Measurements from ENCODE around the gene OLFML2A. TPM values are rescaled to one million over a fixed set of nuclear protein-coding genes. Genes with fewer than 3 reads are reported as not detected.

OLFML2A gene
- total and polyA plus RNA-seq, 10 donors: 3.0 to 187 (median 117) TPM

GRCh38 chr9:124776618-124776953 is 347 bp upstream of the OLFML2A start:
- peak overlapping the region in 6 of 8 donors; percentile 60 to 88 (median 78) for H3K27ac ChIP-seq
- no peak for DNase-seq
- peak overlapping the region; percentile 38 to 74 (median 52) for H3K4me3 ChIP-seq
- peaks cover 15 to 86% (median 52%) of the 10 kb centered on the region in 6 donors for H3K4me1 ChIP-seq
- H3K27me3 ChIP-seq (replicated peaks in 1 of 7): peaks cover 0 to 44% (median 13%) of the 10 kb centered on the region in 7 donors
- H3K36me3 ChIP-seq: no peaks in the 10 kb centered on the region
- WGBS, 5 donors: 27 to 31% (median 29%) methylated on average over 11 to 12 of the region's 12 CpGs
- no peaks in the 10 kb centered on the region for H3K9me3 ChIP-seq
- TF ChIP-seq POLR2A (IDR thresholded peaks at IDR 0.05) (no peak), POLR2AphosphoS5 (IDR thresholded peaks at IDR 0.05) (no peak), CTCF (IDR thresholded peaks at IDR 0.05 in 8 of 11, conservative IDR thresholded peaks at IDR 0.05 in 3 of 11) (no peak)
- intact Hi-C loops (cut with DNase I; ENCODE audit: low total_unique reads): loop anchor here (10.0 kb wide), 1 partner anchor 598 kb away; no protein-coding TSS in a partner anchor

GRCh38 chr9:124778575-124779367 is 1.8 kb downstream of the OLFML2A start:
- Histone ChIP-seq H3K27ac (peak overlapping the region in 6 of 8 donors; percentile 13 to 88 (median 76)), H3K4me1 (peaks cover 15 to 97% (median 55%) of the 10 kb centered on the region in 6 donors)

DNA sequence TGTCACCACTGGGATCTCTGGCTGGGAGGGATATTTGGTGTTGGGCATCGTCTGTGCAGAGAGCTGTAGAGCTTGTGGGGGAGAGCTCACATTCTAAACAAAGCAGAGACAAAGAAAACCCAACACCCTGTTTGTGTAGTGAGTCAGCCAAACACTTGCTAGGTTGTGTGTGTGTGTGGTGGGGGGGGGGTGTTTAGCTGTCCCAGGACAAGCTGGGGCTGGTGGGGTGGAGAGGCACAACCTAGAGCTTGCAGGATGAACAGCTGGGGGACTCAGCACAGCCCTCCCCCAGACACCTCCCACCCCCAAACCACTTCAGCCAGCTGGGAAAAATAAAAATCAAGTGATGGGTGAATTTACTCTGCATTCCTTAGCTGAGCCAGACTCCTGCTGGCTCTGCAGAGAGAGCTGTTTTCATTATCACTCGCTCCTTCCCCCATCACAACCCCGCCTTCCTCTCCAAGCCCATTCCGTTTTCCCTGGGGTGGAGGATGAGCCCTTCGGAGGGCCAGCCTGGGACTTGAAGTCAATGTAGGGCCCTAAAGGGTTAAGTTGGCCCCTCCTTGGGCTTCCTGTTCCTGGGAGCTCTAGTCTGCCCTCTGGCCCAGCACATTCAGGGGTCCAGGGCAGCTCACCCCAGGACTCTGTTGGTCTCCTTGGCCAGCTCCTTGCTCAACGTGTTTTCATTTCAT is 2.6 kb downstream of the OLFML2A start:
- 38 to 68% (median 63%) methylated on average over 6 of the region's 6 CpGs for WGBS, 5 donors
- H3K9me3 ChIP-seq: no peaks in the 10 kb centered on the region
- TF ChIP-seq CTCF (IDR thresholded peaks at IDR 0.05 in 8 of 11, conservative IDR thresholded peaks at IDR 0.05 in 3 of 11): no peak
- no peak for TF ChIP-seq POLR2A (IDR thresholded peaks at IDR 0.05)
- no peak for TF ChIP-seq POLR2AphosphoS5 (IDR thresholded peaks at IDR 0.05)
- intact Hi-C loops (cut with DNase I; ENCODE audit: low total_unique reads): loop anchor here (10.0 kb wide), 1 partner anchor 595 kb away; no protein-coding TSS in a partner anchor
- peak overlapping the region in 3 of 8 donors; percentile 51 to 74 (median 59) for H3K4me3 ChIP-seq
- H3K4me1 ChIP-seq: peaks cover 13 to 97% (median 58%) of the 10 kb centered on the region in 6 donors
- H3K27ac ChIP-seq: peak overlapping the region in 6 of 8 donors; percentile 13 to 88 (median 76)
- DNase-seq: peak; percentile 41
- peaks cover 0 to 32% (median 13%) of the 10 kb centered on the region in 7 donors for H3K27me3 ChIP-seq (replicated peaks in 1 of 7)
- H3K36me3 ChIP-seq: no peaks in the 10 kb centered on the region

More at GRCh38 chr9:124778575-124779367, 1.8 kb downstream of the OLFML2A start:
- no peaks in the 10 kb centered on the region for H3K36me3 ChIP-seq
- TF ChIP-seq POLR2AphosphoS5 (IDR thresholded peaks at IDR 0.05): no peak
- no peak for TF ChIP-seq CTCF (IDR thresholded peaks at IDR 0.05 in 8 of 11, conservative IDR thresholded peaks at IDR 0.05 in 3 of 11)
- no peak for TF ChIP-seq POLR2A (IDR thresholded peaks at IDR 0.05)
- WGBS, 5 donors: 68 to 86% (median 79%) methylated on average over 11 of the region's 11 CpGs
- peaks cover 0 to 32% (median 13%) of the 10 kb centered on the region in 7 donors for H3K27me3 ChIP-seq (replicated peaks in 1 of 7)
- no peaks in the 10 kb centered on the region for H3K9me3 ChIP-seq
- peak; percentile 24 for DNase-seq
- peak overlapping the region in 5 of 8 donors; percentile 51 to 74 (median 53) for H3K4me3 ChIP-seq
- intact Hi-C loops (cut with DNase I; ENCODE audit: low total_unique reads): loop anchor here (10.0 kb wide), 1 partner anchor 596 kb away; no protein-coding TSS in a partner anchor

Measured in spleen (tissue), 11 donors.